Lower lobe of right lung (tissue), 2 donors: ENCODE measurements around the gene SRPK2. TPM values are rescaled to one million over a fixed set of nuclear protein-coding genes. Genes with fewer than 3 reads are reported as not detected.
"Not testable (repeated sequence)": the region's sequence is repeated elsewhere in the genome, so short reads cannot be mapped to it uniquely, and the experiment has no call there.

Experiments
- ATAC-seq, 2 donors: fragments of 200-7000 bp; cut with Tn5 transposase; one replicate each; pipeline ENCODE4 v1.9.1; 2020 to 2022; ENCODE audit warnings: mild to moderate bottlenecking in 2 of 2, moderate library complexity in 2 of 2
- DNase-seq: peaks from one replicate; pipeline ENCODE4 v3.0.0-alpha.2; 2020
- H3K27ac ChIP-seq: fragments of 200-600 bp; one replicate; pipeline ENCODE4 v1.8.0; 2022
- H3K27me3 ChIP-seq: fragments of 200-600 bp; one replicate; pipeline ENCODE4 v1.8.0; 2022; ENCODE audit warnings: low read depth
- H3K36me3 ChIP-seq: fragments of 200-600 bp; one replicate; pipeline ENCODE4 v1.8.0; 2022; ENCODE audit warnings: mild to moderate bottlenecking
- H3K4me1 ChIP-seq: fragments of 200-600 bp; one replicate; pipeline ENCODE4 v1.8.0; 2022
- H3K4me3 ChIP-seq: fragments of 200-600 bp; one replicate; pipeline ENCODE4 v1.8.0; 2022; ENCODE audit warnings: mild to moderate bottlenecking
- H3K9me3 ChIP-seq: fragments of 200-600 bp; one replicate; pipeline ENCODE4 v1.8.0; 2022
- CTCF ChIP-seq: fragments of 200-600 bp; IDR thresholded peaks from one replicate; pipeline ENCODE4 v1.8.0; 2022; ENCODE audit warnings: antibody characterized with exemption, mild to moderate bottlenecking
- intact Hi-C: fragments of 100-400 bp; cut with DNase I; formaldehyde crosslinking; loops from one replicate; pipeline ENCODE4 v1.11.0; 2022
- total RNA-seq: library from RNA; stranded (reverse); fragmentation: NEBNext Ultra II Directional; extraction: Animal tissue kit (Norgen Biotek cat#: 25700); gene quantifications from one replicate; pipeline ENCODE4 v1.2.1, GENCODE V29; 2021
- donor health status: DM: no; HTN: yes; CAD: no; lungs with severe emphysema.

SRPK2 gene
- total RNA-seq, 1 donor from 2014 or later: 43.2 TPM

- intact Hi-C loops: no loop called here
- DNase-seq (no peak), ATAC-seq (peak in 1 of 2 donors; percentile 80)
- Histone ChIP-seq H3K9me3 (no peaks in the 10 kb centered on the region), H3K27ac (peak overlapping the region; percentile 67), H3K4me3 (peak overlapping the region; percentile 55), H3K4me1 (peaks cover 31% of the 10 kb centered on the region), H3K36me3 (no peaks in the 10 kb centered on the region), H3K27me3 (no peaks in the 10 kb centered on the region)
- TF ChIP-seq CTCF: no peak
These were observed 120.7 kb downstream of the SRPK2 start for GRCh38 chr7:105268056-105268455.

GRCh38 chr7:105267244-105267643 lies 121.5 kb downstream of the SRPK2 start:
- no peak for TF ChIP-seq CTCF
- Histone ChIP-seq H3K4me1 (peaks cover 31% of the 10 kb centered on the region), H3K27me3 (no peaks in the 10 kb centered on the region), H3K4me3 (peak overlapping the region; percentile 55), H3K9me3 (no peaks in the 10 kb centered on the region), H3K36me3 (no peaks in the 10 kb centered on the region), H3K27ac (peak overlapping the region; percentile 67)
- intact Hi-C loops: no loop called here
- ATAC-seq (no peak), DNase-seq (no peak)

- TF ChIP-seq CTCF: no peak
- Histone ChIP-seq H3K27ac (no peak overlapping the region), H3K36me3 (no peaks in the 10 kb centered on the region), H3K9me3 (no peaks in the 10 kb centered on the region), H3K4me3 (no peak overlapping the region), H3K27me3 (no peaks in the 10 kb centered on the region), H3K4me1 (peaks cover 26% of the 10 kb centered on the region)
- no peak for ATAC-seq
- intact Hi-C loops: no loop called here
- no peak for DNase-seq
These were observed 124.0 kb downstream of the SRPK2 start for GRCh38 chr7:105264707-105265106.

GRCh38 chr7:105261689-105262088 lies 127.0 kb downstream of the SRPK2 start:
- no peaks in the 10 kb centered on the region for H3K9me3 ChIP-seq
- no peak overlapping the region for H3K4me3 ChIP-seq
- peaks cover 24% of the 10 kb centered on the region for H3K4me1 ChIP-seq

GRCh38 chr7:105260201-105260871 lies 128.4 kb downstream of the SRPK2 start:
- ATAC-seq, H3K4me3 ChIP-seq, H3K9me3 ChIP-seq, H3K36me3 ChIP-seq, intact Hi-C loops, H3K27me3 ChIP-seq, H3K27ac ChIP-seq, DNase-seq: not testable (repeated sequence)
- peaks cover 23% of the 10 kb centered on the region for H3K4me1 ChIP-seq

More at GRCh38 chr7:105261689-105262088, 127.0 kb downstream of the SRPK2 start:
- TF ChIP-seq CTCF: no peak
- no peaks in the 10 kb centered on the region for H3K27me3 ChIP-seq
- ATAC-seq: peak in 1 of 2 donors; percentile 36
- intact Hi-C loops: no loop called here
- H3K36me3 ChIP-seq: no peaks in the 10 kb centered on the region
- H3K27ac ChIP-seq: no peak overlapping the region
- no peak for DNase-seq

- H3K27ac ChIP-seq, H3K9me3 ChIP-seq, H3K36me3 ChIP-seq, intact Hi-C loops, ATAC-seq, H3K4me3 ChIP-seq, DNase-seq, H3K27me3 ChIP-seq: not testable (repeated sequence)
- H3K4me1 ChIP-seq: peaks cover 23% of the 10 kb centered on the region
These were observed 129.8 kb downstream of the SRPK2 start for GRCh38 chr7:105258919-105259318.
